ENCODE data around the gene ZNF407.

Gene ZNF407

DNA sequence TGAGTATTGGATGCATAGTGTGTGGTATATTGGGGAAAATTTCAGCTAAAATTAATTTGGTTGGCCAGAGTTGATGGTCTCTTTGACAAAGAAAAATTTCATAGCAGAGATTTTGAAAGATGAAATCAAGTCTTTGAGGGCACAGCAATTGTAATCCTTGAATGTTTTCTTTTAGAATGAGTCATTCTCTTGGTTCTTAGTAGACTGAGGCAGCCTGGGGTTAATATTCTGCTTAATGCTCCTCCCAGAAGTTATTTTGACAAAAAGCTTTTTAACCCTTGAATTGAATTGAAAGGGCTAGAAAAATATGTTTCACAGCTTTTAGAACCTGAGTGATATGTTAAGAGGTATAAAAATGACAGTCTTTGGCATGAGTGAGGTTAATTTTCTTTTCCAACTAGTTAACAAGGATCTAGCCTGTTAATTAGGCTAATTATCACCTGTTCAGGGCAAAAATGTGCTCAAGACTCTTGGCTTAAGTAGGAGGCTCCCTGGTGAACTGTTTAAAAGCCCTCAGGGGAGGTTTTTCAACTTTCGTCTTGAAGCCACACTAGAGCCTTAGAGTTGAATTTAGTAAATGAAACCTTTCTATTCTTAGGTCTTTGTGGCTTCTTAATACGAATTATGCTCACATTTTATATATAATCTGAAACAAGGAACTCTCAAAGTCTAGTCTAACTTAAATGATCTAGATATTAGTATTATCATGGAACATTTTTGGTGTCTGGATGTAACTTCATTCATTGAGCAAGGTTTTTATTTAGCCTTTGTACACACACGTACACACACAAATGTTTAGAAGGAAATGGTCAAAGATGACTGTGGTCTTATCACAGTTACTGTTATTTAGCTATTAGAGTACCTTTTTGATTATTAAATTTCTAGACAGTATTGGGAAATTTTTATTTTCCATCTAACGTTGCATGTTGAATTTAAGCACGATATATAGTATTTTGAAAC lies 272.5 kb downstream of the ZNF407 start:
- in situ Hi-C loops (cut with HindIII; ENCODE audit: low sequenced_read_pairs) = no loop called here

DNA sequence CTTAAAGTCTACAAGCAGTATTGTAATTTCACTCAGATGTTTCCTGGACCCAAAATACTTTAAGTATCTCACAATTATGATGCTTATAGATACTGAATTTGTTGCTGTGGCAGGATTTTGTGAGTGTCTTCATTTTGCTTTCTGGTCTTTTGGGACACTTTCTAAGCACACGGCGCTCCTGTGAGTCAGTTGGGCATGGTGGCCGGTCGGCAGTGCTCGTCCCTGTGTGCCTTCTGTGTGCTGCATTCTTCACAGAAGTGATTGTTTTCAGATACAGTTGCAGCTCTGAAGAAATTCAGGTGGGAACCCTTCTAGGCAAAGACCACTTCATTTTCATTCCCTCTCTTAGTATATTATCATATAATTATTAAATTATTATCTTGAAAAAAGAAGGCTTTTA lies 273.3 kb downstream of the ZNF407 start:
- in situ Hi-C loops (cut with HindIII; ENCODE audit: low sequenced_read_pairs) = no loop called here

DNA sequence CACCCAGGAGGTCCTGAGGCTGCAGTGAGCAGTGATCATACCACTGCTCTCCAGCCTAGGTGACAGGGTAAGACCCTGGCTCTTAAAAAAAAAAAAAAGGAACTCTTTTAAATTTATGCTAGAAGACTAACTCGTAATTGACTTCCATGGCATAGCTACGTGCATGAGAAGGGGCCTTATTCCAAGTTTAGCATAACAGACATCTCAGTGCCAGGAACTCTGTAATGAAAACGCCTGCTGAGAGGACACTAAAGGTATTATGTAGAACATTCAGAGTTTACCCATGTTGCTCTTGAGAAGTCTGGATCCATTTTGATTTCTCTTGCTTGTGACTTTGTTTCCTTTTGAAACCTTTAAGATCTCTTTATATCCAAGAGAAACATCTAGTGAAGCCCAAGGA lies 276.0 kb downstream of the ZNF407 start:
- in situ Hi-C loops (cut with HindIII; ENCODE audit: low sequenced_read_pairs) = no loop called here

DNA sequence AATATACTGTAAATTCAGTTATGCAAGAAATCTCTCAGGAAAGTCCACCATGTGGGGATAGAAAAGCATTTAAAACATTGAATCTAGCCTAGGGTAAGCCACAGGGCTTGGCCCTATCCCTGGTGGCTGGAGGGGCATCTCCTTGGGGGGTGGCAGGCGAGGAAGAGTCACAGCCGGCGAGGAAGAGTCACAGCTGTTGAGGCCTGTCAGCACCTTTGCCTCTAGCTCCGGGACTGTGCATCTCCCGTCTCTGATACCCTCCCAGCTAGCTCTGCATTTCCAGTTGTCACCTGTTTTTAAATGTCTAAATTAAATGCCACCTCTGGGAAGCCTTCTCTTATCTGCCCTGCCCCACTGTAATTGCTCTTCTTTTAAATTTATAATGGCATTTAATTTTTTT lies 276.7 kb downstream of the ZNF407 start:
- in situ Hi-C loops (cut with HindIII; ENCODE audit: low sequenced_read_pairs) = no loop called here

DNA sequence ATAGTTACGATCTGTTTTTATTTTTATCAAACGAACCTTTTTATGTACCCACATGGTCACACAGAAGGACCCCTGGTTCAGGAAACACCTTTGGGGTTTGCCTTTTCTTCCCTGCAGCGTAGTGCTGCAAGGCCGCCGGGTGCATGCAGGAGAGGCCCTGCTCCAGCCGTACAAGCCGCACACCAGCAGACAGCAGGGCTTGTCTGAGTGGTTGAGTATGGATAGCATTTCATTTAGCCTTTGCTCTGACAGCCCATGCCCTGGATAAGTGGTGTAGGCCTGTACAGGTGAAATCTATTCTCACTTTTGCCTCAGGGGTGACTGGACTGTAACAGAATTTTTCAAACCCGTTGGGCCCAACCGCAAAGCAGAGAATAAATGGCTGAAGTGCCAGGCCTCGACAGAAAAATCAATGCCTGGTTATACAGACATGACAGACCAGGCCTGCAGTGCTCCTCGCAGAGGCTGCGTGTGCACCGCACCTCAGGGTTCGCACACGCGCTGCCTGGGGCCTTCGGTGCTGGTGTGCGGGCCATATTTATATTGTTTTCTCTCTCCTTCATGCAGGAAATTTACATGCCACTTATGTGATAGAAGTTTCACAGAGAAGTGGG lies 279.1 kb downstream of the ZNF407 start:
- in situ Hi-C loops (cut with HindIII; ENCODE audit: low sequenced_read_pairs) = no loop called here

DNA sequence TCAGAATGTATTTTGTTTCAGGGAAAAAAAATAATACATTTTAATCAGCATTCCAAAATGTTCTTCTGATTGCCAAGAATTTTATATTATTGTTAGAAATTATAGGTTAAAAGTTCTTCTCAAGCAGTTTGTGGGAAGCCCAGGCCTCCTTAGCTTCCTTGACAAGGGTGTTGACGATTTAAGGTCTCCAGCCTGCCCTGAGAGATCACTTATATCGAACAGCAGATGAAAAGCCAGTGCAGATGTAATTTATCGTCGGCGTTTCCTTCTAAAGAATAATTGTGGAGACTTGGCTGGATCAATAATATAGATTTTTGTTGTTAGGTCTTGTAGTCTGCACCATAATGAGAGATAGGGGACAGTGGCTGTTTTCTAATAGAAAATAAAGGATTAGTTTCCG lies 280.6 kb downstream of the ZNF407 start:
- in situ Hi-C loops (cut with HindIII; ENCODE audit: low sequenced_read_pairs) = no loop called here

DNA sequence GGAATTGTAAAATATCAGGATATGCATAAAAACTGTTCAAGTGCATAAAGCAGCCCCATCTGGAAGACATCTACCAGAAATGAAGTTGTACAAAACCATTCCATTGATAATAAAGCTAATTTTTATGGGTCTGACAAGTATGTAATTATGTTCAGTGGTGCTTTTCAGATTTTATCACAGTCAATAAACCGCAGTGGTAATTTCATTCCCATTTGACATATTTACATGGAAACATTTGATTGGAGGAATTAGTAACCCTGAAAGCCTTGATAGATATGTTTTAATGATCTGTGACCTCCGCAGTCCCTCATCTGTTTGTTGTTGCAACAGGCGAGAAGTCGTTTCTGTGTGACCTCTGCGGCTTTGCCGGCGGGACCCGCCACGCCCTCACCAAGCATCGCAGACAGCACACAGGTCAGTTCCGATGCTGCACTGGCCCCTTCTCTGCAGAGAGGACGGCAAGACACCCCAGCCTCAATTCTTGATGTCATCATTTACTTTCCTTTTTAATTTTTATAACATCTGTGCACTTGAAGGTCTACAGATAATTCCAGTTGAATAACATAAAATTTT lies 283.1 kb downstream of the ZNF407 start:
- in situ Hi-C loops (cut with HindIII; ENCODE audit: low sequenced_read_pairs) = no loop called here

DNA sequence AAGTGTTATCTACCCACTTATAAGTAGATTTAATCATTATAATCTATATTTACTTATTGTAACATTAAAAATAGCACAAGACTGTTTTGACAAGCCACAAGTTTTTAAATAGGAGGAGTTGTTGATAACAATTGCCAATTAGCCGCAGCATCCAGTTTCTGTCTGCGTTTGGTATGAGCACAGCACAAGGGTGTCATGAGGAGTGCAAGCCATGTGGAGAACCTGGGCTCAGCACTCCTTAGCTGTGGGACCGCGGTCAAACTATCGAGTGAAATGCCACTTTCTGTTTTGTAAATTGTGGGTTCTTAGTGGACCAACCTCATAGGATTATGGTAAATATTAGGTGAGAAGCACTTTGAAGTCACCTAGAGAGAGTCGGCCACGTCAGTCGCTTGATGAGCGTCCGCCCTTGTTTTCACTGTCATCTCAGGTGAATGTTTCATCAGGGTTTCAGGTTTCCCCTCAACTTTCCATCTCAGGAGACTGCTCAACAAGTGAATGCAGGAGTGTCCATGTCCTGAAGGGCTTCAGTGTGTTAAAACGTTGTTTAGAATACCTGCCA lies 294.5 kb downstream of the ZNF407 start:
- in situ Hi-C loops (cut with HindIII; ENCODE audit: low sequenced_read_pairs) = no loop called here

DNA sequence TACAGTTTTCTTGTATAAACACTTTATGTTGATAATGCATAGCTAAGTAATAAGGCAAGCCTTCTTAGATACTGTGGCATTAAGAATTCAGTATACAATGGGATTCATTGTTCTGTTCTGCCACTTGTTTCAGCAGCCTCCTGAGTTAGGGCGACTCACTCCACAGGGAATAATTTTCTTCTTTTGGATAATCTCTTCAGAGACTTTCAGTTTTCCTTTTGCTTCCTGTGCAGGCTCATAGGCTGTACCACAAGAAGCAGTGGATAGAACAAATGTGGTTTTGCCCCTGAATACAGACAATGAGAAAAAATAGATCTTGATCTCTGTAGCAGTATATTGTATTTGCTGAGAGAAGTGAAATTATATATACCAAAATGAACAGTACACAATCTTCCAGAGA lies 298.0 kb downstream of the ZNF407 start:
- in situ Hi-C loops (cut with HindIII; ENCODE audit: low sequenced_read_pairs) = no loop called here

DNA sequence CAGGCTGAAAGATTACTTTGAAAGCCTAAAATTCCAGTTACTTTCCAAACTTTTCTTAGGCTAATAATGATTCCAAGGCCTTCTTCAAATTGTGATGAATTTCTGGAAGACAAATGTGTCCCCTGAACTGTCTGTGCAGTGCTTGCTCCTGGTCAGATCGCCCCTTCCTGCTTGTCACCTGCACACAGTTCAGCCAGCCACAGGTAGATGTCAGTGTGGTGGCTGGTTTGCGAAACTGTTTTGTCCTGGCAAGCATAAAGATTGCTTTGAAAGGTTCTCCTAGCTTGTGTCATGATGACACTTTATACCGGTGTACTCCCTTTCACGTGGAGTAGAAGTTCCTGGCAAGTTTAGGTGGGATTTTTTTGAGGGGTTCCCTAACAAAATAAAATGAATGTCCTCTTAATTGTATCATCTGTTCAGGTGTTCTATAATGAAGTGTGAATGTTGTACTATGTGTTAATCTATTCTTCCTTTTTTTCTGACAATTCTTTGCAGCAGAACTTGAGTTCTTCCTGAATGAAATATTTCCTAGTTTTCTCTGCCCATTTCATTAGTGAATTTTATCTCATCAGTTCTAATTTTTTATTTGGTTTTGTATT lies 298.8 kb downstream of the ZNF407 start:
- in situ Hi-C loops (cut with HindIII; ENCODE audit: low sequenced_read_pairs) = no loop called here

DNA sequence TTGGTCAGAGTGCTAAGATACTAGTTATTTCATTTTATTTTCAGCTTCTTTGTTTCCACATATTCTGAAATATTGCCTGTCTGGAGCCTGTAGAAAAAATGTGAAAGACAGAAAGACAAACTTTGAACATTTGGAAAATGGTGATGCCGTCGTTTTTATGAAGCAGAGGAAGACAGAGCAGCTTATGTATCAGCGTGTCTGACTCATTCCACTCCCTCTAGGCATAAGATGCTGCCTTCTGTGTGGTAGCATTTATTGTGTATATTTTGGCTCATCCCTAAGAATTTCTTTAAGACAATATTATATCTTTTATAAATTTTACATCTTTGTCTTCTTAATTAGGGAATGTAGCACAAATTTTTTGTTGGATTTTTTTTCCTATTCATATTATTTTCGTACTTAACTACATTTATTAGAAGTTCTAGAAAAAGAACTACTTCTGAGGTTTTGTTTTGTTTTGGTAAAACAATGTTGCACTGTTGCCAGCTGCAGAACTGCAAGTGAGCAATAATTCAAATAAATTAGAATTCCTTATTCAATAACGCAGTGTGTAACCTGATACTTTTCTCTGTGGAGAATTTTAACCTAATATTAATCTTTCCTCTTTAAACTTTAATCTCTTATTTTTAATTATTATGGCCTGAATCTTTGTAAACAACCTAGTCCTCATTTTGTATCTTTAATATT lies 300.4 kb downstream of the ZNF407 start:
- in situ Hi-C loops (cut with HindIII; ENCODE audit: low sequenced_read_pairs) = no loop called here

DNA sequence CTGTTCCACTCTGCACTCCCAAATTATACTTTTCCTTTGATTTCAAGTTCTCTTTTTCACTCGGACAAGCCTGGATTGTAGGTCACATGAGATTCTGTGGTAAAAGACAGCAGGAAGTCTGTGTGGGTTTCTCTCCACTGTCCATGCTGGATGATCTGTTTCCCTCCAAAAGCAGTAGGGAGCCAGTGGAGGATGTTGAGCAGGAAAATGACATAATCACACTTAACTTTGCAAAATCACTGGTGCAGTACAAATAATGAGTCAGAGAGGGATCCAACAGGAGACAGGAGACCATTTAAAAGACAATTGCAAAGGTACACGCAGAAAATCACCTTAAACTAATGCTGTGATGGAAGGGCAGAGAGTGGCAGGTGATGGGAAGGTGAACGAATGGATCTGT lies 301.3 kb downstream of the ZNF407 start:
- in situ Hi-C loops (cut with HindIII; ENCODE audit: low sequenced_read_pairs) = no loop called here

DNA sequence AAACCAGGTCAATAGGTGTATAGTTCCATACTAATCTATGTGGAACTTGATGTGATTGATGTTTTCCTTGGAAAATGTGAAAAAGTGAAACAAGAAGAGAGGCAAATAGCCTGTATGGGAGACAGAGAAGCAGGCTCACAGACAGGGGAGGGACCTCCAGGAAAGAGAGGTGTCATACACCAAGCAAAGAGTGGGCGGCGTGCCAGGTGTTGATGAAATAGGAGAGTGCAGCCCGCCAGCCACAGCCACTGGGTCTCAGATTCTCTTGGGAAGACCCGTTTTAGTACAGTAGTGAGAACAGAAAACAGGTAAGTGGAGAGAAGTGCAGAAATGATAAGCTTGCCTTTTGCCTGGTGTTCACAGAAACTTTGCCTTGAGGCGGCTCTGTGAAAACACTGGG lies 301.9 kb downstream of the ZNF407 start:
- in situ Hi-C loops (cut with HindIII; ENCODE audit: low sequenced_read_pairs) = no loop called here

DNA sequence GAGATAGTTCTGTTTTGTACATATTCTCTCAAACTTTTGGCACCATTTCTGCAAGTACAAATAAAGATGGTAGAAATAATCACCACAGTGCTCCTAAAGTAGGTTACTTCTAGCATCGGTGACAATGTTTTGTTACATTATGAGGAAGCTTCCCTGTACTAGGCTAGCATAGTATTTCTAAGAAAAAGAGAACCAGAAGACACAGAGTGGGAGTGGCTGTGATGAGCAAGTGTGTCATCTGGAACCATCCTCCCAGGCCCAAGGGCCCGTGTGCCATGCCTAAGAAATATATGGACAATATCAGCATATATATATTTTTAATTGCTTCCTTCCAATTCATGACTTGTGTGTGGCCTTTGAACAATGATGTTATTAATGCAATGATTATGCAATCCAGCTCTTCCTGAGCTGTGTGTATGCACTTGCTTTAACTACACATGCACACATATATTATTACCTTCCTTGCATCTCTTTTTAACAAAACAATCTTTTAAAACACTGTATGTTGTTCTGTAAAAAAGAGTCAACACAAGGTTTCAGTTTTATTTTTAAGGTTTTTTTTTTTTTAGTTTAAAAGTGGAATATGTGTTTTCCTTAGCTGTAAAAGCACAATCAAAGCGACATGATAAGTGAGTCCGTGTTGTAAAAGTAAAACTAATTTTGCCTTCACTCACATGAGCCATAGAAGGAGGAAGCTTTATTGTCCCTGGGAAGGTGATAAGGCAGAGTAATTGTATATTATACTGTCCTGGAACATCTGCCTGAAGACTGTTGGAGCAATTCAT lies 303.9 kb downstream of the ZNF407 start:
- in situ Hi-C loops (cut with HindIII; ENCODE audit: low sequenced_read_pairs) = no loop called here

DNA sequence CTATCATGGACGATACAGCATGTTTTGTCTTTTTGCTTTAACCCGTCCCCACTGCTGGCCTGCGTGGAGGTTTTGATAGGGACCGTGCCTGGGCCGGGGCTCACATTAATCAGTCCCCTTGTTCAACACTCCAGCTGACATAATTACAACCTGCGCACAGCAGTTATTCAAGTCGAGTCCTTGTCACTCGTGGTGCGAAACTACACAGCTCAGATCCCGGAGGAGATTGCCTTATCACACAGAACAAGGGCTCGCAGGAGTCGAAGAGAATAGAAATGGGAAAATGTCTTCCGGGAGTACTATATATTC lies 304.4 kb downstream of the ZNF407 start:
- in situ Hi-C loops (cut with HindIII; ENCODE audit: low sequenced_read_pairs) = no loop called here

DNA sequence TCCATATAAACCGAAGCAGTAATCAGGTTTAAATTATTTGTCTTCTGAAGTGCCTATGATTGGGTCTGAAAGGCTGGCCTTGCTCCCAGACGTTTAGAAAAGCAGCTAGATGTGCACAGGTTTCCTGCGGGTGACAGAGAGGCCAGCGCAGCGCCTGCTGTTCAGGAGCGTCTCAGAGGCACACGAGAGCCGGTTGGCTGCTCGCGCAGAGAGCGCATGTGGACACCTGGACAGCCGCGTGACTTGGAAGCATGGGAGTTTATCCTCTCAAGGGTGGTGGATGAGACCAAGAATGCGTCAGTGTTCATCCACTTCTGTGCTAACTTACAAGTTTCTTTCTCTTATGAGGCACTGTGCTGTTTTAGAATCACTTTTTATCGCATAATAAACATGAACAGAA lies 307.6 kb downstream of the ZNF407 start:
- in situ Hi-C loops (cut with HindIII; ENCODE audit: low sequenced_read_pairs) = no loop called here

DNA sequence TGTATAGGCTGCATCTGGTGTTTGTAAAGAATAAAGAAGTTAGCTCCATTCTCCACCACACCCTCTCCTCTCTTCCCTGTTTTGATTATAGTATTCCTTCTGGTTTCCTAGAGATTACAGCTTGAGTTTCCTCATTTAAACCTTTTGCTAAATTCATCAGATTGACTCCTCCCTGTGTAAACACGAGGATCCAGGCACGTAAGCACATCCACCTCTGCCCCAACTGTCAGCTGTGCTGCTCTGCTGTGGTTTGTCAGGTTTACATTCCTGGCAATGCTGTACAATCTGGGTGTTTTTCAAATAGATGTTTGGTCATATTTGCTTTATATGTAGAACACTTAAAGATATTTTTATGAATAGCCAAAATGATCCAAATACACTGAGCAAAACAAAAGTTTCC lies 308.5 kb downstream of the ZNF407 start:
- in situ Hi-C loops (cut with HindIII; ENCODE audit: low sequenced_read_pairs) = no loop called here

DNA sequence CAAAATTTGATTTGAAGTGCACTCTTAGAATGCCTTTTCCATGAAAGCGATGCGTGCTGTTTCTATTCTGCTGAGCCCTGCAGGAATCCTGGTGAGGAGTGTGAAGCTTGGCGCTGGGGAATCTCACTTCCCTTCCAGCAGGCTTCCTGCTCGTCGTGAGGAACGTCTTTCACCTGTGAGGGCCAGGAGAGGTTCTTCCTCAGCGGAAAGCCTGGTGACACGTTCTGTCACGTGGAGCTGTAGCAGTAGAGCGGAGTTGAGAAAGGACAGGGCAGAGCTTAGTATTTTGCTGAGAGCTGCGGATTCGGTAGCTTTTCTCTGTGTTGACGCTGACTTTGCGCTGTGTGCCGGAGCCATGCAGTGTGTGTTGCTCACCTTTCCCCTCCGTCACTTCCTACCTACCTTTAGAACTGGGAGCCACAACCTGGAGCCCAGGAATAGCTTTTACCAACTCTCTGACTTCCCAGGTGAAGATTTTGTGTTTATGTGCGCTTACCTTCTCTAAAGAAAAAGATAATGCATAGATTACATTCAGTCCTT lies 316.5 kb downstream of the ZNF407 start:
- in situ Hi-C loops (cut with HindIII; ENCODE audit: low sequenced_read_pairs) = no loop called here

DNA sequence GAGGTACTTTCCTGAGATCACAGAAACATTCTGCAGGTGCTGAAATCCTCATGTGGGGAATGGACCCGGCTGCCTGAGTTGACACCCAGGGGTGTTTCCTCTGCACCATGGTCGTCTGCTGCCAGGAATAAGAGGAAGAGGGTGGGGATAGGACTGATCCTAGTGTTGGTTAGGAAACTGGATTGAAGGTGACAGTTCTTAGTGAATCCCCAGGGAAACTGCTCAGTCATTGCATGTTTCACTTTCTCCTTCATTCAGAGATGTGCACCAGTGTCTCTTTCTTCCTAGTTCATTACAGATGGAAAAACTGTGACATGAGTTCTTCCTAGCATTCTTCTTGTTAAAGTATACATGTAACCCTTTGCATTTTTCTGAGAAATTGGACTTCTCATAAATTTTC lies 317.0 kb downstream of the ZNF407 start:
- in situ Hi-C loops (cut with HindIII; ENCODE audit: low sequenced_read_pairs) = no loop called here
